Activated T-helper 9 cell treated with anti-CD3 and anti-CD28 coated beads, Interleukin-2, amount 50 U/mL, for 16 hours (primary cell): Measurements from ENCODE around the gene TNS3.

ENCODE experiments used
- DNase-seq: peaks from one replicate; pipeline ENCODE4 v3.0.0-alpha.2; 2020; ENCODE audit warnings: low read depth

The TNS3 gene

DNA sequence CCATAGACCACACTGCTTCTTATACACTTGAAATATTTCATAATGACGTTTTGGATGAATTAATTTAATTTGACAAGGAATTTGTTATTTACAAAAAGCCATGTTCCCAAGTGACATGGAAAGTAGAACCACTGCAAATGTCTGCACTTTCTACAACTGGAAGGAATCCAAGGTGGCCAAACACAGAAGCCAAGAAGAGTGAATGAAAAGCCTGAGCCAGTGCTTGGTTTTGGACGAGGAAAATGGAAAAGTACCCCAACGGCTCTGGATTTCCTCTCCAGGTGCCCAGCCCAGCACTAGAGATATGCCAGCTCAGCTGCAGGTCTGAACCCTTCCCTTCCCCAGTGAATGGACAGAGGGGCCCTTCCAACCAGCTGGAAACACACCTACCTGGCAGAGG lies 279.4 kb downstream of the TNS3 start:
- DNase-seq, result no peak

GRCh38 chr7:47301657-47302295 lies 280.1 kb downstream of the TNS3 start:
- DNase-seq, result no peak

- no peak for DNase-seq
Observed at GRCh38 chr7:47301105-47301477, 280.8 kb downstream of the TNS3 start.

DNA sequence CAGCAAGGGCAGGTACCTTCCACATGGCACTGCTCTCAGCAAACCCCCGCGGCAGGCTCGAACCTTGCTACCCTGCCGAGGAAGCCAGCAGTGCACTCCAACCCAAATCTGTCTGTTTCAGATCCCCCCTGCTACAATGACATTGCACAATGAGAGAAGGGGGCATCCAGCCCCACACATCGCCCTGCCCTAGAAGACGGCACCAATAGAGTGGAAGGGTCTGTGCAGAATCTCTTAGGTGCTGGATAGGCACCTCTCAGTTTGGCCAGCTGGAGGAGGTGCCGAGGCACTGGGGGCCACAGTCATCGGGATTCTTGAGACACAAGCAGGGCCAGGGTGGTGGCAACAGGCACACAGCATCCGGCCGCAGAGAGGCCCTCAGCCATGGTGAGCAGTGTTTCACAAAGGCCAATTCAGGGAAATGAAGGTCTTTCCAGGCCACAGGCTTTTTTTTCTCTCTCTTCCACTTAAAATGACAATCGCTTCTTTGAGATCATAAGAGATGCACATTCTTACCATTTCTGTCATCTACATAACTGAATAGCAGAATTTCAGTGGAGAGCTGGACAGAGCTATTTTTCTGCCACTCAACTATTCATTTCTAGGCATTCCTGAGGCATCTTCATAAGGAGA lies 281.3 kb downstream of the TNS3 start:
- no peak for DNase-seq

DNA sequence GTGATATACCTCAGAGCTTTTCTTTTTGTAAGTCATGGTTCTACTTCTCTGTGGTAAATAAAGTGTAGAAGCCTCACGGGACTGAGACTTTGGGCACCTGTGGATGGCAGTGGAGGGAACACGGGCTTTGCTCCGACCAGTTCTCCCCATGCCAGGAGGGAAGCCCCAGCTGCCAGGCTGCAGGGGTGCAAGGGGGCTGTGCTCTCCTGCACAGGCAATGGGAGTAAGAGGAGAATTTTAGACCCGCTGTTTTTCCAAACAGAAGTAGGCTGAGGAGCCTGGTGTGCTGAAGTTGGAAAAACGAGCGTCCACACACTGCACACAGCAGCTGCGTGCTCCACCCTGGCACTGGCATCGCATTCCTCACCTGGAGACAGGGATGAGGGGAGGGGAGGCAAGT lies 282.4 kb downstream of the TNS3 start:
- DNase-seq, result no peak

DNA sequence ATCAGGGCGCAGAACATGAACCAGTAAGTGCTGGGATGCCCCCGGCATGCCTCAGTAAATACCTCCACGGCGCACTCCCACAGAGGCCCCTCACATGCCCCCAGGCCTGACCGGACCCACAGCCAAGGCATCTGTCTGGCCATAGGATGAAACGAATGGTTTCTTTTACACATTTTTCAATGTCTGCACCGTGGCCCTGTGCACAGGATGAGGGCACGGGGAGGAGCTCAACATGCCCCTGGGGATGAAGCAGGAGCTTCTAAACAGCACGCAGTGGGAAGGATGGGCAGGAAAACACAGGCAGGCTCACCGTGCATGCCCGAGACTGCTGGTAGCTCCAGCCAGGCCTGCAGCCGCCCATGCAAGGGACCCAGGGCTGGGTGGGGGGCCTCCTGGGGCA lies 283.3 kb downstream of the TNS3 start:
- no peak for DNase-seq

- no peak for DNase-seq
Observed at GRCh38 chr7:47297120-47297519, 284.8 kb downstream of the TNS3 start.

- DNase-seq, result no peak
Observed at GRCh38 chr7:47295606-47296005, 286.3 kb downstream of the TNS3 start.

- no peak for DNase-seq
Observed at GRCh38 chr7:47294556-47295222, 287.2 kb downstream of the TNS3 start.

DNA sequence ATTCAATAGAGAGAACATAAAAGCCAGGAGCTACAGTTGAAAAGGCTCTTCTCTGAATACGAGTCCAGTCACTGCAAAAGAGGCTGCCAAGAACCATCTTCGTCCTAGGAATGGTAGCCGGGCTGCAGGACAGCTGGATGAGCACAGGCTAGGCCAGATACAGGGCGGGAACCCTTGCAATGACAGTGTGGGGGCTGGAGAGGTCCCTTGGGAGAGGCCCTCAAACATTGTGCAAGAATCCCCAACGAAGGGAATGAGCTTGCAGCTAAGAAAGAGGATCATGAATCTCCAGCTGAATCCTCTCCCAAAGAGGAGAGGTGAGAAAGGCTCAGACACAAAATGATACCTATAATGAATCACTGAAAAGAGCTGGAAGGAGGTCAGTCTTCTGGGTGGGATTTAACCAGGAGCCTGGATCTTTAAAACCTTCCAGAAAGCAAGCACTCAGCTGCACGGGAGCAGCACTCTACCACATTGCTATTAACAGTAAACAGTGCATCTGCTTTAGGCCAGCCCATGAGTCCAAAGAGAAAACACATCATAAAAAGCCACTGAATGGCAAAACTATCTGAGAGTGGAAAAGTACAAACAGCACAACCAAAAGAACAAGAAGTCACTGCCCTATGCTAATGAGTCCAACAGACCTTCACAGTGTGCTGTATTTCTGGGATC lies 287.9 kb downstream of the TNS3 start:
- DNase-seq, result no peak

GRCh38 chr7:47292832-47293309 lies 289.0 kb downstream of the TNS3 start:
- no peak for DNase-seq

DNA sequence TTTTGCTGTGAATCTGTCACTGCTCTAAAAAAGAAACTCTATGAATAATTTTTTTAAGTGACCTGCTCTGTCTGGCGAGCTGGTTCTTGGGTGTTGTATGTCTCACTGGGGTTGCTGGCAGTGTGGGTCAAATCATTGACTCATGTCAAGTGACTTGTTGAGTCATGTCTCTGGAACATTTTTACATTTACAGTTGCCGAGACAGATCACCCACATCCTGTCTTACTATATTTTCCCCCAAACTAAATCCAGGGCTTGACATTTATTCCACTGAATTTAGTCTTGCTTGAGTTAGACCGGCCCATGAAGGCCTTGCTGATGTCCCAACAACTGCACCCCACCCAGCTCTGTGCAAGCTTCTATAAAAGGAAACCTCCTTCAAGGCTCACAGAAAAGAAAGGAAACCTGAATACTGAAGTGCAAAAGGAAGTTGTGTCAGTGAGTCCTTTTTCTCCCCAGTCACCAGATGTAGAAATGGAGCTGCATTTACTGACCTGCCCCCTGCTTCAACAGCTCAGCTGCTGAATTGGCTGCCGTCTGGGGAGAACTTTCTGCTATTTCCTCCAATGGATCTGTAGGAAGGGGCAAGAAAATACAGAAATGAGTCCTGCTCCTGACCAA lies 290.3 kb downstream of the TNS3 start:
- no peak for DNase-seq

- DNase-seq, result no peak
Observed at GRCh38 chr7:47290867-47291266, 291.0 kb downstream of the TNS3 start.

DNA sequence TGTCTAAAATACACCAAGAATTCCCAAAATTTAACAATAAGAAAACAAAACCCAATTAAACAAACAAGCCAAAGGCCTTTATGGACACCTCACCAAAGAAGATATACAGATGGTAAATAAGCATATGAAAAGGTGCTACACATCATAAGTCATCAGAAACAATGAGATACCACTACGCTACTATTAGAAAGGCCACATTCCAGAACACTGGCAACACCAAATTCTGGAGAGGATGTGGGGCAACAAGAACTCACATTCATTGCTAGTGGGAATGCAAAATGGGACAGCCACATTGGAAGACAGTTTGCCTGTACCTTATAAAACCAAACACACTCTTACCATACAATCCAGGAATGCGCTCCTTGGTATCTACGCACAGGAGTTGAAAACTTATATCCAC lies 291.4 kb downstream of the TNS3 start:
- DNase-seq, result no peak

GRCh38 chr7:47288060-47288459 lies 293.9 kb downstream of the TNS3 start:
- no peak for DNase-seq

GRCh38 chr7:47285860-47286491 lies 295.9 kb downstream of the TNS3 start:
- DNase-seq, result no peak

DNA sequence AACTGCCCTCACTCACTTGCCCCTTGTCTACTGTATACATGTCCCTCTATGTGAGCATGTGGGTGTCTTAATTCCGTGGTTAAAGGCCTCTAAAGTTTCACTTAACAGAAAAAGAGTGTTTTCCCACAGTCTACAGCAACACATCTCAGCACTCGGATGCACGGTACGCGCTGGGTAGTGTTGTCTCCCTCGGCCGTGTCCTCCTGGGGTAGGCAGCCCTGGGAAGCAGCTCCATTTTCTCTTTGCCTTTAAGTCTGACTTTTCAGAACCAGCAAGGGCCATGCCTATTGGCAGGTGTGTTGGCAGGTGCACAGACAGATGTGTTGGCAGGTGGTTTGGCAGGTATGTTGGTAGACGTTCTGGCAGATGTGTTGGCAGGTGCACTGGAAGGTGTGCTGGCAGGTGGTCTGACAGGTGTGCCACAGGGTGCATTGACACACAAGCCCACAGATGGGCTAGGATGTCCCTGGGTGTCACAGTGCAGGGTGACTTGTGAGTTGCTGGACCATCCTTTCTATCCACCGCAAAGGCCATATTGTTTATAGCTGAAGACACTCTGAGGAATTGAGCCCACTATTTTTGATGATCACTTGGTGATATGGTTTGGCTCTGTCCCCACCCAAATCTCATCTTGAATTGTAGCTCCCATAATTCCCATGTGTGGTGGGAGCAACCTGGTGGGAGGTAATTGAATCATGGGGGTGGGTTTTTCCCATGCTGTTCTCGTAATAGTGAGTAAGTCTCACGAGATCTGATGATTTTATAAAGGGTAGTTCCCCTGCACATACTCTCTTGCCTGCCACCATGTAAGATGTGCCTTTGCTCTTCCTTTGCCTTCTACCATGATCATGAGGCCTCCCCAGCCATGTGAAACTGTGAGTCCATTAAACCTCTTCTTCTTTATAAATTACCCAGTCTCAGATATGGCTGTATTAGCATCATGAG lies 296.9 kb downstream of the TNS3 start:
- no peak for DNase-seq

DNA sequence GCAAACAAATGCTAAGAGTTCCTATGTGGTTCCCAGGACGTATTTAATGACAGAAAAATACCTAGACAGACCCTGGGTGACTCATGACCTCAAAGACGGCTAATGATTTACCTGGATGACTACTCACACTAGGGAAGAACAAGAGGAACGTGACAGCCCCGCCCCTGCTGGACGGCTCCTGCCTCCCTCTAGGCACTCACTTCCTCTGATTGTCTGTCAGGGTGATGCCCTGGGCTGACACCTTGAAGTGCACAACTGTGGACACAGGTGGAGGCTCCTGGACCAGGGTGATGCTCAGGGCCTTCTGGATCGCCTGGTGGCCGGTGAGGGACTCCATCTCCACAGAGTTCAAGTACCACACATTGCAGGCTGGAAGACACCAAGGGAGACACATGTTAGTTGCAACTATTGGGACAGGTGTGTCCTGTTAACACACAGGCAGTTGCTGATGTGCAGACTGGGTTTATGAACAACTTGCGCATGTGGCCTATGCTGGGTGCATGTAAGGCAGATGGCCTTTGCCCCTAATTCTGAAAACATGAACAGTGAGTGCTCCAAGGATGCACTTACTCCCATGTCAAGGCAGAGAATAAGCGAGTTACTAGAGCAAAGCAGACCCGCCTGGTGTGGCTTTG lies 298.3 kb downstream of the TNS3 start:
- no peak for DNase-seq

DNA sequence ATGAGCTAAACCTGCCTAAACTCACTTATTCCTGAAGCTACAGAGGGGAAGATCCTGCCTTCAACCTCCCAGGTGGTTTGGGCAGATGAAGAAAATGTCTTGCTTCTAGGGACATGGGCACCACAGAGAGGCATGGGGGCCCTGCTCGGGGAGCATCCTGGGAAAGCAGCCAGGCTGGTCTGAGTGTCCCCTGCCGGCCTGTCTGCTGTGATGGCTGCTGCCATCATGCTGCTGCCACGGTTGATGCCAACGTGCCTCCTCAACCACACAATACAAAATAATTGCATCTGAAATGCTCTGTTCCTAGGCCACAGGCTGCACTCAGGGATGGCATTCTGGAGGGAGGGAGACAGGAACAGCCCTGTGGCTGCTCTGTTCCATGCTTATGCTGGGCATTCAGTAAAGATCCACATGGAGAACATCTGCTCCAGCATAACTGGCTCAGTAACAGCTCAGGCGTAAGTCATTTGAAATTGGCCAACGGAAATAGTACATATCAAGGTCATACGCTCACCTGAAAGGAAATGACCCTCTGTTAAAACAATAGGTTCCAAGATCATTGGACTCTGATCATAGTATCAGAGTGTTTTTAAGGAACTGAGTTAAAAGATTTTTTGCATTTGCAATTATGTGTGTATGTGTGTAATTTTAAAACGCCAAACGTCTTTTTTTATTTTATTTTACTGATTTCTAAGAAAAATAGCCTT lies 299.0 kb downstream of the TNS3 start:
- DNase-seq, result no peak
